GM12873 (cell line): ENCODE results near the gene IL6R.

Experiments
- CTCF ChIP-seq: IDR thresholded peaks from 2 replicates; pipeline ENCODE4 v1.5.1; 2012; ENCODE audit warnings: low read depth, mild to moderate bottlenecking, moderate library complexity, low read length, control low read depth; ENCODE audit not compliant: insufficient read depth; ENCODE audit errors: missing control alignments

The IL6R gene

GRCh38 chr1:154386643-154387352, 18.3 kb upstream of the IL6R start:
- TF ChIP-seq CTCF = no peak

GRCh38 chr1:154391086-154391770, 13.9 kb upstream of the IL6R start:
- TF ChIP-seq CTCF = no peak

- no peak for TF ChIP-seq CTCF
Observed at GRCh38 chr1:154398141-154398540, 7.0 kb upstream of the IL6R start.

- no peak for TF ChIP-seq CTCF
Observed at GRCh38 chr1:154398678-154399077, 6.5 kb upstream of the IL6R start.

- TF ChIP-seq CTCF = no peak
Observed at GRCh38 chr1:154400381-154400801, 4.8 kb upstream of the IL6R start.

- no peak for TF ChIP-seq CTCF
Observed at GRCh38 chr1:154402409-154402921, 2.7 kb upstream of the IL6R start.

- no peak for TF ChIP-seq CTCF
Observed at GRCh38 chr1:154403261-154403943, 1.7 kb upstream of the IL6R start.
